Lower leg skin (tissue), 4 donors: ENCODE data around the gene DIP2C. TPM values are rescaled to one million over a fixed set of nuclear protein-coding genes. Genes with fewer than 3 reads are reported as not detected.

Source experiments
- DNase-seq, 2 donors: peaks; one replicate each; pipeline ENCODE4 v3.0.0-alpha.2; 2019; ENCODE audit warnings: low spot score in 2 of 2
- H3K4me3 ChIP-seq: fragments of 200-600 bp; sonication (generic); 2 replicates; pipeline ENCODE4 v1.5.1; 2017; ENCODE audit warnings: mild to moderate bottlenecking, low read depth; ENCODE audit not compliant: poor library complexity, severe bottlenecking
- POLR2A ChIP-seq, 2 donors: fragments of 450-650 bp; IDR thresholded peaks; one replicate each; pipeline ENCODE4 v1.6.1; 2016 to 2017; ENCODE audit warnings: antibody characterized with exemption in 2 of 2, mild to moderate bottlenecking in 1 of 2, moderate library complexity in 1 of 2
- WGBS, 2 donors: methylation state at CpG; one replicate each; pipeline ENCODE4 v1.1.5; 2018; 5-methylcytosine and 5-hydroxymethylcytosine counted together
- intact Hi-C: fragments of 100-400 bp; cut with DNase I; formaldehyde crosslinking; loops from one replicate; pipeline ENCODE4 v1.15.0; 2023; ENCODE audit warnings: low total_unique reads
- total RNA-seq, 4 donors: library from RNA; depleted of rRNA; stranded (reverse); fragments of >200 nt; gene quantifications; one replicate each; pipeline ENCODE4 v1.1.0, GENCODE V29; 2016
- TF ChIP-seq, protein P1 (sequence below), 3 donors: fragments of 450-650 bp; IDR thresholded peaks; one replicate each; pipeline ENCODE4 v1.5.1; 2016; ENCODE audit warnings: antibody characterized with exemption in 3 of 3, mild to moderate bottlenecking in 3 of 3, moderate library complexity in 2 of 3

DIP2C gene
- total RNA-seq, 4 donors from 2014 or later = 6.2 to 14.7 (median 10.6) TPM

DNA sequence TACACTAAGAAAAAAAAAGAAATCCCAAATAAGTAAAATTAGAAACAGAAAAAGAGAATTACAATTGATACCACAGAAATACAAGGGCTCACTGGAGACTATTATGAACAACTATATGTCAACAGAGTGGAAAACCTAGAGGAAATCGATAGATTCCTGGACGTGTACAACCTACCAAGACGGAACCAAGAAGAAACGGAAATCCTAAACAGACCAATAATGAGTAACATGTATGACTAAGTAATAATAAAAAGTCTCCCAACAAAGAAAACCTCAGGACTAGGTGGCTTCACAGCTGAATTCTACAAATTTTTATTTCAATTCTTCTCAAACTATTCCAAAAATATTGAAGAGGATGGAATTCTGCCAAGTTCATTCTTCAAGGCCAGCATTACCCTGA lies 13.9 kb downstream of the DIP2C start:
- WGBS, 2 donors = 85 to 94% methylated on average over 4 of the region's 4 CpGs
- intact Hi-C loops = no loop called here
- H3K4me3 ChIP-seq = no peak overlapping the region
- DNase-seq = no peak
- TF ChIP-seq, protein P1, sequence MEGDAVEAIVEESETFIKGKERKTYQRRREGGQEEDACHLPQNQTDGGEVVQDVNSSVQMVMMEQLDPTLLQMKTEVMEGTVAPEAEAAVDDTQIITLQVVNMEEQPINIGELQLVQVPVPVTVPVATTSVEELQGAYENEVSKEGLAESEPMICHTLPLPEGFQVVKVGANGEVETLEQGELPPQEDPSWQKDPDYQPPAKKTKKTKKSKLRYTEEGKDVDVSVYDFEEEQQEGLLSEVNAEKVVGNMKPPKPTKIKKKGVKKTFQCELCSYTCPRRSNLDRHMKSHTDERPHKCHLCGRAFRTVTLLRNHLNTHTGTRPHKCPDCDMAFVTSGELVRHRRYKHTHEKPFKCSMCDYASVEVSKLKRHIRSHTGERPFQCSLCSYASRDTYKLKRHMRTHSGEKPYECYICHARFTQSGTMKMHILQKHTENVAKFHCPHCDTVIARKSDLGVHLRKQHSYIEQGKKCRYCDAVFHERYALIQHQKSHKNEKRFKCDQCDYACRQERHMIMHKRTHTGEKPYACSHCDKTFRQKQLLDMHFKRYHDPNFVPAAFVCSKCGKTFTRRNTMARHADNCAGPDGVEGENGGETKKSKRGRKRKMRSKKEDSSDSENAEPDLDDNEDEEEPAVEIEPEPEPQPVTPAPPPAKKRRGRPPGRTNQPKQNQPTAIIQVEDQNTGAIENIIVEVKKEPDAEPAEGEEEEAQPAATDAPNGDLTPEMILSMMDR (IDR thresholded peaks at IDR 0.05) = no peak
- TF ChIP-seq POLR2A (IDR thresholded peaks at IDR 0.05) = no peak

- 82 to 87% methylated on average over 9 of the region's 9 CpGs for WGBS, 2 donors
- DNase-seq = peak in 1 of 2 donors; percentile 48
- no peak for TF ChIP-seq POLR2A (IDR thresholded peaks at IDR 0.05)
- TF ChIP-seq, protein P1 (IDR thresholded peaks at IDR 0.05) = no peak
- intact Hi-C loops = no loop called here
- H3K4me3 ChIP-seq = no peak overlapping the region
These were observed 16.0 kb downstream of the DIP2C start for GRCh38 chr10:673492-673891.

DNA sequence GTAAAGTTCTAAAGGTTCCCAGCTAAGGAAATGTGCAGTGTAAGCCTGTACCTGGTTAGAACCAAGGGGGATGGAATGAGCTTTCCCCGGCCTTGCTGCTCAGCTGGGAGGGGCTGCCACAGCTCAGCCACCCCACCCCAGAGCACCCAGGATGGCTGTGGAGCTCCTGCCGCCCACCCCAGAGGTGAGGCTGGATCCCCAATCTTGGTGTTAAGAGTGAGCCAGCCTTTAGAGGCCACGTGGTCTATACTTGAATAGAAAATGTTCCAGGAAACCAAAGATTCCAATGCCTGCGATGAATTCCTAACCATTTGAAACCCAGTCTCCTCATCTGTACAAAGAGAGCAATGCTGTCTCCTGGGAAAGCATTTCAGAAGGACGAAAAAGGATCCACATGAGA lies 16.5 kb downstream of the DIP2C start:
- intact Hi-C loops = no loop called here
- H3K4me3 ChIP-seq = no peak overlapping the region
- TF ChIP-seq, protein P1 (IDR thresholded peaks at IDR 0.05) = no peak
- TF ChIP-seq POLR2A (IDR thresholded peaks at IDR 0.05) = no peak
- no peak for DNase-seq
- WGBS, 2 donors = 81 to 85% methylated on average over 5 of the region's 5 CpGs

DNA sequence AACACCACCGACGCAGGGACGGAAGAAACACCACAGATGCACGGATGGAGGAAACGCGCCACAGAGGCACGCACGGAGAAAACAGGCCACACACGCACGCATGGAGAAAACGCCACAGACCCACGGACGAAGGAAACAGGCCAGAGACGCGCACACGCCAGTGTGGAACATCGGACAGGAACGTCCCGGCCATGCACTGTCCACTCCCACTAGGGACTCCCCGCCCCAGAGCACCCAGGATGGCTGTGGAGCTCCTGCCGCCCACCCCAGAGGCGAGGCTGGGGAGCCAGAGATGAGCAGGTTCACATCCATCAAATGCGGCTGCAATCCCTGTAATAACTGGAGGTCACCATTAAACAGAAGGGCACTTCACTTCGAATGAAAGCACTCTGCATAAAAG lies 17.3 kb downstream of the DIP2C start:
- DNase-seq = peak in 1 of 2 donors; percentile 39
- H3K4me3 ChIP-seq = no peak overlapping the region
- intact Hi-C loops = no loop called here
- no peak for TF ChIP-seq POLR2A (IDR thresholded peaks at IDR 0.05)
- TF ChIP-seq, protein P1 (IDR thresholded peaks at IDR 0.05) = no peak
- WGBS, 2 donors = 94 to 96% methylated on average over 24 of the region's 24 CpGs

GRCh38 chr10:670990-671389 lies 18.5 kb downstream of the DIP2C start:
- 87 to 92% methylated on average over 26 of the region's 26 CpGs for WGBS, 2 donors
- intact Hi-C loops = no loop called here
- TF ChIP-seq, protein P1 (IDR thresholded peaks at IDR 0.05) = no peak
- TF ChIP-seq POLR2A (IDR thresholded peaks at IDR 0.05) = no peak
- no peak overlapping the region for H3K4me3 ChIP-seq
- DNase-seq = peak in 1 of 2 donors; percentile 60

GRCh38 chr10:670038-670437 lies 19.4 kb downstream of the DIP2C start:
- intact Hi-C loops = no loop called here
- no peak for DNase-seq
- 91 to 92% methylated on average over 19 of the region's 19 CpGs for WGBS, 2 donors
- TF ChIP-seq POLR2A (IDR thresholded peaks at IDR 0.05) = no peak
- TF ChIP-seq, protein P1 (IDR thresholded peaks at IDR 0.05) = no peak
- H3K4me3 ChIP-seq = no peak overlapping the region
